ENCODE data around the gene PFKFB4. TPM values are rescaled to one million over a fixed set of nuclear protein-coding genes. Genes with fewer than 3 reads are reported as not detected.

The PFKFB4 gene
- total and polyA plus RNA-seq, 2 of the 8 experiments (the other 6 are each of a cell fraction or from before 2014, with no cell fraction given) = 10.7 to 20.1 TPM

DNA sequence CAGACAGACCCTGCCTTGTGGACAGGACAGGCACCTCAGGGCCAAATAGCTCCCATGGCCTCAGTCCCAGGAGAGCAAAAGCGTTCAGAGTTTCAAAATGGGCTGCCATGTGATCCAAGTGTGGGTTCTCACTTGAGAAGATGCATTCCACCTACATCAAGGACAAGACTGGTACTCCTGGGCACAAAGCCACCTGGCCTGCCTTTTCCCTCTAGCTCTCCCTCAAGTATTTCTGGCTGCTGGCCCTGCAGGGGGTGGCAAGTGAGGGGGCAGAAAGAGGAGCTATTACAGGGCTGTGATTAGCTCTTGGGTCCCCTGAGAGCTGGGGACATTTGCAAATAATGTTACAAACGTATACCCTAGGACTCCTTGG is 45.0 kb upstream of the PFKFB4 start (continued):
- TF ChIP-seq TEAD4 (IDR thresholded peaks at IDR 0.05; ENCODE audit: low read depth, low read length) = no peak

Measured in H1 (cell line).